GM11168 (cell line): ENCODE results near the gene MMD.
"Not testable (repeated sequence)": the region's sequence is repeated elsewhere in the genome, so short reads cannot be mapped to it uniquely, and the experiment has no call there.

Experiments used
- in situ Hi-C: fragments of 300-500 bp; cut with MboI; formaldehyde crosslinking; loops from one replicate; pipeline ENCODE4 v1.12.0; 2022; ENCODE audit warnings: low sequenced_read_pairs; ENCODE audit not compliant: unreplicated experiment

The MMD gene

DNA sequence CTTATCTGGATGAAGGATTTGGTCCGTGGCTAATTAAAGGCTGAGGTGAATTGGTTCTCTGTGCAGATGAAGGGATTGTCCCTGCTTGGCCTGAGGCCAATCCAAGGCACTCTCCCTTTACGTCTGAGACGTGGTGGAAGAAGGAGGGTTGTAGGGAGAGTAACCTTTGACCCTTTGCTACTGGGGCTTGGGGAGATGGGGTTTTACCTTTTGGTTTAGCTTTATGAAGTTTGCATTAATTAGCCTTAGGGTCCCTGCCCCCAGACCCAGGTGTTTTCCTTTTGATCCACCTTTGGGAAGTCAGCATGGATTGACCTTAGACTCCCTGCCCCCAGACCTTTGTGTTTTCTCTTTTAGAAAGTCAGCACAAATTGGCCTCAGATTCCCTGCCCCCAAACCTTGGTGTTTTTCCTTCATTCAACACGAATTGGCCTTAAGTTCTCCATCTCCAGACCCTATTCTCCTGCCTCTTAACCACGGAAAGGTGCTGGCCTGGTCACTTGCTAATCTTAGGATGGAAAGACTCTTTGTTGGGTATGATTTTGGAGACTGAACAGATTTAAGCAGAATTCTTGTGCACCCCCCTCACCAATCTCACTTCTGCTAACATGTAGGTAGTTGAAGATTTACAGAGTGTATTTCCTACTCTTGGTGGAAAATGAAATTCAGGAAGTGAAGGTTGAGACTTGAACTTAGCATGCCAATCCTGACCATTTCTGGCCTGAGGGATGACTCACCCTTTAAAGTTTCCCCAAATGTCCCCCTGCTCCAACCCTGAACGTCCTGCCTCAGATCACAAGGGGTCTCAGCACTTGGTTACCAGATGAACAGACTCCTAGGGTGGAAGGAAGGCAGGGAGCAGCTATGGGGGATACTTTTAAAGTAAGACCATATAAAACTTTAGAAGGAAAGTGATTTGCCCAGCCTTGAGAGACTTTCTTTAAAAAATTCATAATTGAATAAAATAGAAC is 23.1 kb upstream of the MMD start:
- in situ Hi-C loops, result no loop called here

DNA sequence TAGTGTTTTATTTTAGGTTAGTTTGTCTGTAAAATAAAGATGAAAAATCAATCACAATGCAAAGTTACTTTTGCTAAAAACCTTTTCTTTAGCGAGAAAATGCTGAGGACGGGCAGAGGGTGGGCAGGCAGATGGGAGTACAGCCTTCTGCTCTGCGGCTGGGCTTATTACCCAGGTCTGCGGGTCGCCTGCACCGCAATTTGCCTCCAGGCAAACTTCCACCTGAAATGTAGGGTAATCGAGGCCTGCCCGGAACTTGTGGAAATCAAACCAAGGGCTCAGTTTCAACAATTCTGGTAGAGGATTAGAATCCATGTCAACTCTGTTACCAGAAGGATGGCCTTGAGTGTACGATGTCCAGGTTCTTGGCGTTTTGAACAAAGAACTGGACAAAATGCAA is 22.3 kb upstream of the MMD start:
- in situ Hi-C loops, result no loop called here

DNA sequence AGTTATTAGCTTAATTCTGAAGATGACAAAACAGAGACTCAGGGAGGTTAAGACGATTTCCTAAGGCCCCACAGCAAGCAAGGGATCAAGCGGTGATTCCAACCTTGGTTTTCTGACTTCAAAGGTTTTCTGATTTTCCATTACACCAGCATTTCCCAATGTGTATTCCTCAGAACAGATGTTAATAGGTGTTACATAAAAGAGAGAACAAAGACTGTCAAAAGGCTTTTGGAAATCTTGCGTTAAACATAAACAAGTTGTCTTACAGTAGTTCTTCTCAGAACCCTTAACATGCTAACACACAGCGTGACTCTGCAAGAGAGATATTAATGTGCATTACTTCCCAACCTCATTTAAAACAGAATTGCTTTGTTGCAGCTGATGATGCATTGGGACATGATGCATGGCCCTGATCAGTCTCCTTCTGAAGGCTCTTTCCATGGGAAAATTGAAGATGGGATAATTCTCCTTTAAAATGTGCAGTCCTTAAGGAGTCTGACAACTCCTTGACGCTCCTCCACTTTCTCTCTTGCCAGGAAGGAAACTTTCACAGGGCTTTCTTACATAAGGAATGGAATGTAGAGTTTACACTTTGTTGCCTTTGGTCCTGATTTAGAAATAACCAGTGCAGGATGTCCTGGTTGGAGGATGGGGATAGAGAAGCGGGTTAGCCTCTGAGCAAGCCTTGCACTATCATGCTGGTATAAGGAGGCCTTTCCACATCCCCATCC is 21.5 kb upstream of the MMD start:
- in situ Hi-C loops, result no loop called here

DNA sequence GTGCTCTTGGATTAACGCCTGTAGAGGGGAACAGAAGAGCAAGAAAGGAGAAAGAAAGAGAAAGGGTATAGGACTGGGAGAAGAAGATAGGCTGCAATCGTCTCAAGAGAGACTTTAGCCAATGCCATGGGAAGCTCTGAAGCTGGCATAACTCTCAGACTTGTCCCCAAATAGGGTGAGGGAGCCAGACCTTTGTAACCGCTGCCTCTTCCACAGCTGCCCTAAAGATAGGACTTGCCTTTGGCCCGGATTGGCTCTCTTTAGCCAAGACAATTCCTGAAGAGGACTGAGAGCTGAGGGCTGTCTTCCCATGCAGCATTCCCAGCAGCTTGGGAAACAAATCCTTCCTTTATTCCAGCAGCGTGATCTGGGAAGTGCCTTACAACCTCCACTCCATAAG is 20.8 kb upstream of the MMD start:
- in situ Hi-C loops, result no loop called here

DNA sequence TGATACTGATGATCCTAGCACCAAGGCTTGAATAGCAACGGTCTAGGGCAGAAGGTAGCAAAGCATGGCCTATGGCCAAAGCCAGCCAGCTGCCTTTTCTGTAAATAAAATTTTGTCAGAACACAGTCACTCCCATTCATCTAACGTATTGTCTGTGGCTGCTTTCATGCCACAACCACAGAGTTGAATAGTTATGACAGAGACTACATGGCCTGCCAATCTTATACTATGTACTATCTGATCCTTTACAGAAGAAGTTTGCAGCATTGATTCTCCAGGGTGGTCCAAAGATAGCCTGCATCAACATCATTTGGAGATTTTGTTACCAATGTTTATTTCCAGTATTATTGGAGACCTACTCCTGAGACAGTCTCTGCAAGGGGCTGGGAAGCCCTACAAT is 19.9 kb upstream of the MMD start:
- in situ Hi-C loops, result no loop called here

DNA sequence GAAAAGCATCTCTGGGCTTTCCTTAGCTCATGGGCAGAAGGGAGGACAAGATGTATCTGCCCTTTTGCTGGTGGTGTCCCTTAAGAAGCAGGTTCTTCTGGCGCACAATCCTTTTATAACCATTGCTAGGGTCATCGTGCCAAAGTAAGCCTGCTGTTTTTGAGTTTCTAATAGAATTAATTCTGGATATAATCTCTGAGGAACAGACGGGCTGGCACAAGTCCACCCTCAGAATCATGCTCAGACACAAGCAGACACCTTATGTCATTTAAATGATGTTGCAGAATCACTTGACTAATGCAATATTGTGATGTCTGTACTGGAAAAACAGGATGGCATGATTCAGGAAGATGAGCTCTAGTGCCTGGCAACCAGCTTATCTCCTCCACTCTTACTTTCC is 18.8 kb upstream of the MMD start:
- in situ Hi-C loops, result no loop called here

DNA sequence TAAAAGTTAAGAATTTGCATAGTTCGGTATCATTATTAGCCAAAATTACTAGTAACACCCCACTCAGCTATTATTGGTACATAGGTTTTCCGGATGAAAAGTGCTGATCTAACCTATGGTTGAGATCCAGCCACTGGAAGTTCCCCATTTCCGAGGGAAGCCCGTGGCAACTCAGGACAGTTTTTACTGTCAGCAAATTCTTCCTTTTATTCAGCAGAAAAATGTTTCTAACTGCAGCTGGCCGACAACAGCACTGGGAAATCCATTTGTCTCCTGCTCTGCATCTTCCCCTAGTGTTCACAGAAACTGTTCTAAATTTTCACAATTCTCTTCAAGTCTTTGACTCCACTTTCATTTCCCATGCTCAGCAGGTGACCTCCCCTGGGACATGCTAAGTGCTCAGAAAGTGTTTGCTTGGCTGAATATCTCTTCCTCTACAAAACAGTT is 15.5 kb upstream of the MMD start:
- in situ Hi-C loops, result no loop called here

DNA sequence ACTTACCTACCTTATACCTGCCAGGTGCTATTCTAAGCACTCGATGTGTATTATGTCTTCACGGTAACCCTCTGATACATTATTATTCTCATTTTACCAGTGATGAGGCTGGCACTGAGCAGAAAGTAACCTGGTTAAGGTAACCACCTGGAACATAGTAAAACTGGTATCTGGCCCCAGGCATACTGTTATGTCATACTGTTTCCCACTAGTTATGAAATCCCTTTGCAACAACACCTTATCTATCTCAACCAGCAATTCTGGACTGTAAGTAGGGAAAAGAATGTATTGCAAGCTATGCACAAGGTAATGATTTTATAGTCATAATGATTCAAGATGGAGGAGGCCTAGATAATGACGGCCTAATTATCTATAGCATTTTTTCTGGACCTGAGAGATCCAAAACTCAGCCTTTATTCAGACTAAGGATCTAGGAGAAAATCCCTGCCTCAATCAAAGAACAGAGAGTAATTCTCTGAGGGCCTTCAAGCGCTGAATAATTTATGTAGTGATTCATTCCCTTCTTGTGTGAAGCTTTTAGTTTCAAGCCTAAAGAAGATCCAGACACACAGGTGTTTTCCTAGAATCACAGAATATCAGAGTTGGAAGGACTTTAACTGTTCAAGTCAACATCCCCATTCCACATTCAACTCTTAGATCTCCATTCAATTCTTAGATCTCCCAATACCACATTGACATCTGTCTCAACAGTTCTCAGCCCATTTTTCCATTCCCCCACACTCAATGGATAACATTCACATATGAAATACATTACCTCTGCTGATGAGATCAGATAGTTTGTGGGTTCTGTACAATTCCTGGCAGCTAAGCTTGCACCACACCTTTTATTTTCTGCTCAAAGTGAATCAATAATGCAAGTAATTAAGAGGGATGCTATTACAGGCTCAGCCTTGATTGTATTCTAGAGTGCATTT is 14.9 kb upstream of the MMD start:
- in situ Hi-C loops, result no loop called here

DNA sequence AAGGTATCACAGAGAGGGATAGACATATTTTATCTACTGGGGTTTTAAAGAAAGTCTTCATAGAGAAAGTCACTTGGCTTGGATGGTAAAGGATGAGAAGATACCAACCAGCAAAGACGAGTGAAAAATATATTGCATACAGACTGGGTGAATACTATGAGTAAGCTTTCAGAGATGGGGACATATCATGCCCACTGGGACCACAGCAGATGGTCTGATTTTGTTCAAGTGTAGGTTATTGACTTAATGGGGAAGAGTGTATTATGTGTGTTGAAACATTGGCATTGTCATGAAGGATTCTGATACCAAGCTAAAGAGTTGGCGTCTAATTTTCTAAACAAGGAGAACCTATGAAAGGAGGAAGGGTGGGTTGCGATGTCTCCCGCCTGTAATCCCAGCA is 13.8 kb upstream of the MMD start:
- in situ Hi-C loops, result no loop called here

DNA sequence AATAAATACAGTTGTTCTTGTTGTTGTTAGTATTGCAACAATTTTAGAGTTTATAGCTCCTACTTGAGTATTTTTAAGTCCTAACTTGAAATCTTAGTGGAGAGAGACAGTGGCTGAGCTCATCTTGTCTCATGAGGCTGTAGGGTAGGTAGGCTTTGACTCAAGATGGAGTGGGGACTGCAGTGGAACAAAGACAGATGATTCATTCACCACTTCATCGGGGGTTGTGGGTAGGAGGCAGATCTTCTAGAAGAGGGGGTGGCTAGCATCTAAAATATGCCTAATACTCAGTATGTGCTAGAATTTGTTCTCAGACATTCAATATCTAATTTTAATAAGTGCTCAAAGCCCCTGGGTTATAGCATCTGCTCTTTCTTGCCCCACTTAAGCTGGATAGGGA is 13.1 kb upstream of the MMD start:
- in situ Hi-C loops, result no loop called here

DNA sequence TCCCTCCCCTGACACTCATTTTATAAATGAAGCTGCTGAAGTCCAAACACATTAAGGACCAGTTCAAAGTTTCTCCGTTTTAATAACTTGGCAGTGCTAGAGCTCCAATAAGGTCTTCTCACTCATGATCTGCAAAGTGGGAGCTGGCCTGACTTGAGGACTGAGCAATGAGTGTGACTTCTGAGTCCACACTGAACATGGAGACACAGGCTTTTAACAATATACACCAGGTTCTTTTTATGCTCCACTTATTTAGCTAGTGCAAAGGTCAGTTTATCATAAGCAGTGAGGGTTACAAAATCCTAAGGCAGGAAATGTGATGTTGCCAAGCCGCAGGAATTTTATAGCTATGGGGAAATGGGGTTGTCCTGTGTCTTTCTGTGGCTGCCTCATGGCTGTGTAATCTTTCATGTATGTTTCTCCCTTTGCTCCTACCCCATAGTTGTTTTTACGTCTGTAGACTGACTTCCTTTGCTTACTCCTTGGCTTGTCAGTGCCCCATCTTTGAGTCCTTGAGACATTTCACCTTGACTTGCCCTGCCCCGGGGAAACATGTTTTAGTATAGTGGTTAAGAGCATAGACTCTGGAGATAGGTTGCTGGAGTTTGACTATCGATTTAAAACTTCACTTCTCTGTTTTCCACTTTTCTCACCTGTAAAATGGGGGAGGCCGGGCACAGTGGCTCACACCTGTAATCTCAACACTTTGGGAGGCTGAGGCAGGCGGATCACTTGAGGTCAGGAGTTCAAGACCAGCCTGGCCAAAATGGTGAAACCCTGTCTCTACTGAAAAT is 12.2 kb upstream of the MMD start:
- in situ Hi-C loops, result no loop called here

DNA sequence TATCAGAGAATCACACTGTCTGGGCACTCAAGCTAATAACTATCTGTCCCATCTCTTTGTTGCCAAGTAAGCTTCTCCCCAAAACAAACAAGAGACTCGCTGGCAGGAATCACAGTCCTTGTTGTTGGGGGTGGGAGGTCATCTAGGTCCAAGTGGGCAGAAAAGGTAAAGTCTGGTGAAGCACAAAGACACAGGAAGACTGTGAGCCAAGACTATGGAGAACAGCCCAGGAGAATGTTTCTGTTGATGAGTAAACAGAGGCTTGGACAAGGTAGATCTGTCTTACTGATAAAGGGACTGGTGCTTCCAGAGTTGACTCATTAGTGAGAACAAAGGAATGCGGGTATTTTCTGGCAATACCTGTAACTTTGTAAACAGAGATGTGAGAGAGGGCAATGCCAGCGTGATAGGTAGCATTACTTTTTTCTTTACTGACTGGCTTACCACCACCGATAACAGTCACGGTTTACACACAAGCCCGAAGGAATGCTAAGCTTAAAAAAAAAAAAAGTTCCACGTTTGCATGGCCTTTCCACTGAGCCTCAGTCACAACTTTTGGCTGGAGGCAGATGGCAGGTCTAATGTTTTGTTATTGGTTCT is 11.5 kb upstream of the MMD start:
- in situ Hi-C loops, result no loop called here

DNA sequence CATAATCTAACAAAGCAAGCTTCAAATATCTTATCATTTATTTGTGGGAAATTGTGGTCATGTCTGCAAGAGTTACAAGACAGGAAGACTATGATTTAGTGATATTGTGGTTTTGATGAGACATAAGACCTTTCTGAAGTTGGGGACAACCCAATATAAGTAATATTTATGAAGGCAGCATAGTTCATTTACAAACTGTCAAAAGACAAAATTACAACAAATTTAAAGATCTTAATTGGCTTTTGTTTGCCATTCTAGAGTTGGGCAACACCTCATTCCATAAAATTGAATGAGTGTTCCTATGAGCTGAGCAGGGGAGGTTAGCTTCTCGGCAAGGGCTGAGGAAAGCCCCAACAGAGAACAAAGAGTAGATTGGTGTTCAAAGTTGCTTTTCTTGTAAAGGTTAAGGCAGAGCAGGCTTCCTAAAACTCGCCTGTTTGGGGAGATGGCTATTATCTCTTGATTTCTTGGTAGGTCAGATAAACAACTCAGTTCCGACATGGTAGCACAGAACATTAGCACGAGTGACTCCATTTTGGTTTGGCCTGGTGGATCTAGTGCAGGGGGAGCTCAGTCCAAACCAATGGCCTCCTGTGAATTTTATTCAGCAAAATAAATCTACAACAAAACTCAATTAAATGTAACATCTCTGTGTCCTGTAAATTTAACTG is 10.9 kb upstream of the MMD start:
- in situ Hi-C loops, result no loop called here

DNA sequence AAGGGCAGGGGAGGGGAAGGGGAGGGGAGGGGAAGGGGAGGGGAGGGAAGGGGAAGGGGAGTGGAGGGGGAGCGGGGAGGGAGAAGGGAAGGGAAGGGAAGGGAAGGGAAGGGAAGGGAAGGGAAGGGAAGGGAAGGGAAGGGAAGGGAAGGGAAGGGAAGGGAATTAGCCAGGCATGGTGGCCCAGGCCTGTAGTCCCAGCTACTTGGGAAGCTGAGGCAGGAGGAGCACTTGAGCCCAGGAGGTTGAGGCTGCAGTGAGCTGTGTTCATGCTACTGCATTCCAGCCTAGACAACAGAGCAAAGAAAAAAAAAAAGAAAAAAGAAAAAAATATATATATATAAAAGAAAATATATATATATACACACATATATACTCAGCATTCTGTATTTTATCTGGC is 10.3 kb upstream of the MMD start:
- in situ Hi-C loops, result not testable (repeated sequence)

DNA sequence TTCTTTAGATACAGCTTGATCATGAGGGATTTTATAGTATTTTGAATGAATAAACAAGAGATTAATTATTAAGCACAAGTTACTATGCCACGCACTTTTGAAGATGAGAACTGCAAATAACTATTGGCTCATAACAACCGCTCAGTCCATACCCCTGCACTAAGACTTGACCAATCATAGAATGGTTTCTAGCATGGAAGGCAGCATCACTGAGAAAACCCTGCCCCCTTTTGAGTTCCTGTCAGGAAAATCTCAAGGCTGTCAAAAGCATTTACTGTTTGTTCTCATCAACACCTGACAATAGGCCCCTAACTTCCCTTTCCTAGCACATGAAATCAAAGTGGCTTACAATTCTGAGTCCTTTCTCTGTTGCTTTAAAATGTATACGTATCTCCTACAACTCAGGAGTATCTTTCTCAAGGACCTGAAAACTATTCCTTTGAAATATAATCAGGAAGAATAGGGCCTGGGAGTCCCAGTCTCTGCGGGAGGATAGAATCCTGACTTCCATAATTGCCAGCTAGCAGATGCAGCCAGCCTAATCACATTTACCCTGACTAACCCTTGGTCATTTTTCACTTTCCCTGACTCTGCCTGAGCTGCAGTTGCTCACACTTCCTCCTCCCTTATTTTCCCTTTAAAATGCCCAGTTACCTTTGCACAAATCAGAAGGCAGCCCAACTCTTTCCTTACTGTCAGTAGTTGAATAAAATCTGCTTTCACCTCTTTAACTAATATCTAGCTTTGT is 9.1 kb upstream of the MMD start:
- in situ Hi-C loops, result no loop called here

DNA sequence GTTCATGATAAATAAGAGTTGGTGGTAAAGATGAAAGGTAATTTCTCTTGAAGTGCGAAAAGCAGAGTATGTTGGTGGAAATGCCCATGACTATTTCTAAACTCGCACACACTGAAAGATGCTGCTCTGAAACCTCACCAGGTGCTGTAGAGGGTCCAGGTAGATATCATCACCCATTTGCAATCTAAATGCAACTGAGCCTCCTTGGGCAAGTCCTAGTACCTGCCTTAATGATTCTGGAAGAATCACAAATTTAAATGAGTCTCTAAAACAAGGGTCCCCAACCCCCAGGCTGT is 5.9 kb upstream of the MMD start:
- in situ Hi-C loops, result no loop called here

DNA sequence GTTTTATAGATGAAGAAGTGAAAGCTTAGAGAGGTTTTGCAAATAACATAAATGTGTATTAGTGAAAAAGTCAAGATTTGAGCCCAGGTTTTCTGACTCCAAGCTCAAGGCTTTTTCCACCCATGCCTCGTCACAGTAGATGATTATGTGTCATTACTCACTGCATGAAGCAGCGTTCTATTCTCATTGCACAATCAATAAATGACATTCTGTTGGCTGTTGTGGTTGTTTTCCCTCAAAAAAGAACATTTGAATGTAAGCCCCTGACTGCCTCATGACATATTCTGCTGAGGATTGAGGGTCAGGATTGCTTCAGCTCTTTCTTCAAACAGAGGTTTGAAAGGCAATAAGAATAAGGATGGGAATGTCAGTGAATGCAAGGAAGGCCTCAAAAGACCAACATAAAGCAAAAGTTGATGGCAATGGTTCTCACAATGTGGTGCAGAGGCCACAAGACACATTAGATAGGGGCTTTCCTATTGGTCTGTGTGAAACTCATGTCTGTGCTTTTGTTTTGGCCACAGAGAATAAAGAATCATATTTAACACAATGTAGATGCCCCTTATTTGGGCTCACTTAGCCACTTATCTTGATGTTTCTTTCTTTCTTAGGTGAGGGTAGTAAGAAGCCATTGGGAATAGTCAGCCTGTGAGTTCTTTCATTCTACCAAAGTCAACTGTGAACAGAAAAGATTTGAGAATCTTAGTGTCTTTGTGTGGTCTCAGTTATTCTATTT is 5.4 kb upstream of the MMD start:
- in situ Hi-C loops, result no loop called here
